DOHH2 (cell line): Measurements from ENCODE around the gene MAPKBP1.

Experiments used
- CTCF ChIP-seq: fragments of 200-600 bp; sonication (generic); IDR thresholded peaks from one replicate; pipeline ENCODE4 v1.5.1; 2014; ENCODE audit warnings: antibody characterized with exemption, mild to moderate bottlenecking, low read depth, low read length; ENCODE audit not compliant: poor library complexity, severe bottlenecking
- EZH2phosphoT487 ChIP-seq: fragments of 200-600 bp; sonication (generic); IDR thresholded peaks from 2 replicates; pipeline ENCODE4 v1.6.1; 2017; ENCODE audit warnings: borderline replicate concordance, mild to moderate bottlenecking, antibody characterized with exemption, low read length, moderate library complexity, mixed read lengths

- TF ChIP-seq CTCF (no peak), EZH2phosphoT487 (no peak)
Observed at GRCh38 chr15:41779662-41780157, 5.4 kb downstream of the MAPKBP1 start.
